ENCODE measurements around the gene GPC6.

- TF ChIP-seq CTCF (IDR thresholded peaks at IDR 0.05) (no peak), POLR2A (IDR thresholded peaks at IDR 0.05) (no peak), EP300 (IDR thresholded peaks at IDR 0.05) (no peak), POLR2AphosphoS5 (IDR thresholded peaks at IDR 0.05) (no peak)
Measured at GRCh38 chr13:94177041-94177440, 950.4 kb downstream of the GPC6 start.
